SK-N-MC (cell line): ENCODE results near the gene MADD.

Experiments
- DNase-seq: peaks from one replicate; pipeline ENCODE4 v3.0.0-alpha.2; 2011; ENCODE audit warnings: low read depth, low spot score
- H3K27ac ChIP-seq: fragments of 200-600 bp; sonication (generic); 2 replicates; pipeline ENCODE4 v1.5.1; 2016; ENCODE audit warnings: mixed run types
- H3K36me3 ChIP-seq: fragments of 200-600 bp; sonication (generic); 2 replicates; pipeline ENCODE4 v1.6.1; 2017; ENCODE audit warnings: antibody characterized with exemption, low read length, mixed read lengths; ENCODE audit not compliant: insufficient read depth
- H3K4me3 ChIP-seq: fragments of 200-600 bp; sonication (generic); 2 replicates; pipeline ENCODE4 v1.5.1; 2016
- H3K9ac ChIP-seq: fragments of 200-600 bp; sonication (generic); 2 replicates; pipeline ENCODE4 v1.8.0; 2017; ENCODE audit warnings: mixed run types, mixed read lengths; ENCODE audit not compliant: insufficient read length
- H3K9me3 ChIP-seq: fragments of 200-600 bp; sonication (generic); 2 replicates; pipeline ENCODE4 v1.6.1; 2017; ENCODE audit warnings: low read depth, mild to moderate bottlenecking, antibody characterized with exemption, low read length, moderate library complexity, mixed read lengths
- EZH2 ChIP-seq: fragments of 200-600 bp; sonication (generic); IDR thresholded peaks from one replicate; pipeline ENCODE4 v1.6.1; 2017; ENCODE audit warnings: antibody characterized with exemption
- FOXP2 ChIP-seq: optimal IDR thresholded peaks from 2 replicates; pipeline ENCODE3; 2011; ENCODE audit warnings: mild to moderate bottlenecking, moderate library complexity; ENCODE audit not compliant: insufficient read depth; ENCODE audit errors: extremely low read length, control extremely low read depth
- POLR2AphosphoS5 ChIP-seq: IDR thresholded peaks from 2 replicates; pipeline ENCODE4 v1.6.1; 2012; ENCODE audit warnings: mild to moderate bottlenecking, low read depth, low read length, borderline replicate concordance

Gene MADD

DNA sequence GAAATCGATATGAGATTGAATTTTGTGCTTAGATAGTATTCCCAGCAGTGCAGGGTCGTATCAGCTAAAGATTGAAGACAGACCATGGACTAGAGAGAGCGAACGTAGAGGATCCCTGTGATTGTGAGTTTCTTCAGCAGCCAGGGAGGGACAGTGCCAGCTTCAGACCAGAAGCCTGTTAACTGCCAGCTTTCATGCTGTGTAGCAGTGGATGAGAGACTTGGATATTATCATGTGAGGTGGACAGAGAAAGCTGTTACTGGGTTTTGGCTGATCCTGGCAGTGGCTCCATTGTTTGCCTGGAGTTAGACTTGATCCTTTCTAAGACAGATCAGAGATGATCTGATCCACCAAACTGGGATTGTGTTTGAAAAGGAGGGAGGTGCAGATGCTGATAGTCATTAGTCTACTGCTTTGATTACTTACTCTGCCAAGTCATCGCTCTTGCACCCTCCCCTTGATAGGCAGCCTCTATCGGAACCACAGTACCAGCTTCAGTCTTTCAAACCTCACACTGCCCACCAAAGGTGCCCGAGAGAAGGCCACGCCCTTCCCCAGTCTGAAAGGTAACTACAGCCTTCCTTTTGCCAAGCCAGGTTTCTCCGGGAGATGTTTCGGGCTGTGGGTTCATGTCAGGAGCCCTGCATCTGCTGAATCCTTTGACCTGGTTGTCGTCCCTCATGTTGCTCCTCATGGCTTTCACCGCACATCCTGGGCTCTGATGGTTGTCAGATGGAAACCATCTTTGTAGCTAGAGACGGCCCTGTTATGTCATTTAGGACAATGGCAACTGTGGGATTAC lies 16.2 kb downstream of the MADD start:
- H3K36me3 ChIP-seq: peaks cover 80% of the 10 kb centered on the region
- no peak for DNase-seq
- H3K27ac ChIP-seq: no peak overlapping the region
- H3K9me3 ChIP-seq: no peaks in the 10 kb centered on the region
- no peak overlapping the region for H3K9ac ChIP-seq
- H3K4me3 ChIP-seq: no peak overlapping the region
- TF ChIP-seq EZH2: no peak
- TF ChIP-seq POLR2AphosphoS5: no peak
- no peak for TF ChIP-seq FOXP2

DNA sequence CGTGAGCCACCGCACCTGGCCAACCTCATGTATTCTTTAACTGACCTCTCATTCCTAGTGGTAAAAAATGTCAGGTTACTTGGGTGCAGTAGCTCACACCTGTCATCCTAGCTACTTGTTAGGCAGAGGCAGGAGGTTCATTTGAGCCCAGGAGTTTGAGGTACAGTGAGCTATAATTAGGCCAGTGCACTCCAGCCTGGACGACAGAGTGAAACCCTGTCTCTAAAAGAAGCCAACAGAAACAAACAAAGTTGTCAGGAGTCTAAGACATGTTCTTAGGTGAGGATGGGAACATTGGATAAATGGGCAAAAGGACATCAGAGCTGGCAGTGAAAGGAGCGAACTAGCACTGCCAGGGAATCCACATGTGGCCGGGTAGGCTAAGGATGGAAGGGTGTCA lies 18.1 kb downstream of the MADD start:
- no peak for DNase-seq
- TF ChIP-seq POLR2AphosphoS5 (no peak), EZH2 (no peak), FOXP2 (no peak)
- Histone ChIP-seq H3K9me3 (no peaks in the 10 kb centered on the region), H3K27ac (no peak overlapping the region), H3K4me3 (no peak overlapping the region), H3K9ac (no peak overlapping the region), H3K36me3 (peaks cover 86% of the 10 kb centered on the region)

DNA sequence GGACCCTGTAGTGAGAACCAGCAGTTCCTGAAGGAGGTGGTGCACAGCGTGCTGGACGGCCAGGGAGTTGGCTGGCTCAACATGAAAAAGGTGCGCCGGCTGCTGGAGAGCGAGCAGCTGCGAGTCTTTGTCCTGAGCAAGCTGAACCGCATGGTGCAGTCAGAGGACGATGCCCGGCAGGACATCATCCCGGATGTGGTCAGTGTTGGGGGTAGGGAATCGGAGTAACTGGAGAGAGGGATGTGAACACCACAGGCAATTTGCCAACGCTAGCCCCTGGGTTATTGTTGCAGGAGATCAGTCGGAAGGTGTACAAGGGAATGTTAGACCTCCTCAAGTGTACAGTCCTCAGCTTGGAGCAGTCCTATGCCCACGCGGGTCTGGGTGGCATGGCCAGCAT lies 19.9 kb downstream of the MADD start:
- no peak for DNase-seq
- H3K9me3 ChIP-seq: no peaks in the 10 kb centered on the region
- no peak overlapping the region for H3K27ac ChIP-seq
- H3K36me3 ChIP-seq: peaks cover 79% of the 10 kb centered on the region
- no peak overlapping the region for H3K9ac ChIP-seq
- TF ChIP-seq EZH2 (no peak), FOXP2 (no peak), POLR2AphosphoS5 (no peak)
- H3K4me3 ChIP-seq: no peak overlapping the region

DNA sequence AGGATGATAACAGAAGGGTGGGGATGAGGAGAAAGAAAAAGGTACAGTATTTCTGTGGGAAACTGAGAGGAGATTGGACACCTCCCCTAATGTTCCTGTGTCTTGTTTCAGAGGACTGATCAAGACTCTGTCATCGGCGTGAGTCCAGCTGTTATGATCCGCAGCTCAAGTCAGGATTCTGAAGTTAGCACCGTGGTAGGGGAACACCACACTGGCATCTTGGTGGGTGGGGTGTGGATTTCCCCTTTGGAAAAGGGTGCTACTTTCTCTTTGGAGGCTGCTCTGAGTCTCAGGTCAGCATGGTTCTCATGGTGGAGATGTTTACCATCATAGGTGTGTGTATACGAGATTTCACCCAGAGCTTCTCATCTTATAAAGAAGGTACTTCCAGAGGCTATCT lies 25.5 kb downstream of the MADD start:
- peaks cover 79% of the 10 kb centered on the region for H3K36me3 ChIP-seq

DNA sequence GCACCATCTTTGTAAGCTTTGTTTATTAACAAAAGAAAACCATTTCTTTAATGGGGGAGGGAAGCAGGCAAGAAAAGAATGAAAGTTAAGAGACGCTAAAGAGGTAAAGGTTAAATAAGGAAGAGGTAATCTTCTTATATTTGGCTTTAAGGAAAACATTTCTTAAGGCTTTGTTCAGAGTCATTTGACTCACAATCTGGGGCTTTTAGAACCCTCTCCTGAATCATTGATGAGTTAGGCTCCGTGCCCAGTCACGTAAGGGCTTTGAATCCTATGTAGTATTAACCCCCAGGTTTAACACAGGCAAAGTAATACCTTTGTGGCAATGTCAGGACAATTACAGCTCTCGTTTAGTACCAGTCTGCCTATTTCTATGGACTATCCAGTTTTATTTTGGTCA lies 26.1 kb downstream of the MADD start:
- H3K9me3 ChIP-seq: no peaks in the 10 kb centered on the region
- peaks cover 79% of the 10 kb centered on the region for H3K36me3 ChIP-seq
- no peak overlapping the region for H3K4me3 ChIP-seq
- no peak for DNase-seq
- H3K9ac ChIP-seq: no peak overlapping the region
- no peak overlapping the region for H3K27ac ChIP-seq
- TF ChIP-seq FOXP2 (no peak), EZH2 (no peak), POLR2AphosphoS5 (no peak)

More for the DNA sequence above, 25.5 kb downstream of the MADD start:
- H3K27ac ChIP-seq: no peak overlapping the region
- H3K9ac ChIP-seq: no peak overlapping the region
- no peak for DNase-seq
- H3K9me3 ChIP-seq: no peaks in the 10 kb centered on the region
- TF ChIP-seq POLR2AphosphoS5 (no peak), FOXP2 (no peak), EZH2 (no peak)
- H3K4me3 ChIP-seq: no peak overlapping the region

DNA sequence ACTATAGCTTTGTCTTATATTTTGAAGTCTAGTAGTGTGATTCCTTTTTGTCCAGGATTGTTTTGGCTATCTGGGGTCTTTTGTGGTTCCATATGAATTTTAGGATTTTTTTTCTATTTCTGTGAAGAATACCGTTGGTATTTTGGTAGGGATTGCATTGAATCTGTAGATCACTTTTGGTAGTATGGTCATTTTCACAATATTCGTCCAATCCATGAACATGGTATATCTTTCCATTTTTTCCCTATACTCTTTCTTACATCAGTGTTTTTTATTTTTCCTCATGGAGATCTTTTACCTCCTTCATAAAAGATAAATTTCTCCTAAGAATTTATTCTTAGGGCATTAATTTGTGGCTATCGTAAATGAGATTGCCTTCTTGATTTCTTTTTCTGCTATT lies 29.1 kb downstream of the MADD start:
- Histone ChIP-seq H3K9me3 (no peaks in the 10 kb centered on the region), H3K27ac (no peak overlapping the region), H3K9ac (no peak overlapping the region), H3K36me3 (peaks cover 84% of the 10 kb centered on the region), H3K4me3 (no peak overlapping the region)
- no peak for TF ChIP-seq POLR2AphosphoS5
- TF ChIP-seq EZH2: no peak
- no peak for TF ChIP-seq FOXP2
- no peak for DNase-seq

DNA sequence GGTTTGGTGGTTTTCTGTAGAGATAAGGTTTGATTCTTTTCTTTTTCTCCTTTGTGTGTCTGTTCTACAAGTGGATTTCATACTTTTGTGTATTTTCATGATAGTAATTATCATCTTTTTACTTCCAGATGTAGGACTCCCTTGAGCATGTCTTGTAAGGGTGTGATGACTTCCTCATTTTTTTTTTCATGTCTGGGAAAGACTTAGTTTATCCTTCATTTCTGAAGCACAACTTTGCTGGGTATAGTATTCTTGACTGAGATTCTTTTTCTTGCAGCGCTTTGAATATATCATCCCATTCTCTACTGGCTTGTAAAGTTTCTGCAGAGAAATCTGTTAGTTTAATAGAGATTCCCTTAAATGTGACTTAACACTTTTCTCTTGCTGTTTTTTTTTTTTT lies 32.9 kb downstream of the MADD start:
- H3K36me3 ChIP-seq: peaks cover 80% of the 10 kb centered on the region
- H3K27ac ChIP-seq: no peak overlapping the region
- H3K4me3 ChIP-seq: no peak overlapping the region
- H3K9me3 ChIP-seq: no peaks in the 10 kb centered on the region
- no peak for DNase-seq
- TF ChIP-seq FOXP2: no peak
- TF ChIP-seq EZH2: no peak
- TF ChIP-seq POLR2AphosphoS5: no peak
- no peak overlapping the region for H3K9ac ChIP-seq

DNA sequence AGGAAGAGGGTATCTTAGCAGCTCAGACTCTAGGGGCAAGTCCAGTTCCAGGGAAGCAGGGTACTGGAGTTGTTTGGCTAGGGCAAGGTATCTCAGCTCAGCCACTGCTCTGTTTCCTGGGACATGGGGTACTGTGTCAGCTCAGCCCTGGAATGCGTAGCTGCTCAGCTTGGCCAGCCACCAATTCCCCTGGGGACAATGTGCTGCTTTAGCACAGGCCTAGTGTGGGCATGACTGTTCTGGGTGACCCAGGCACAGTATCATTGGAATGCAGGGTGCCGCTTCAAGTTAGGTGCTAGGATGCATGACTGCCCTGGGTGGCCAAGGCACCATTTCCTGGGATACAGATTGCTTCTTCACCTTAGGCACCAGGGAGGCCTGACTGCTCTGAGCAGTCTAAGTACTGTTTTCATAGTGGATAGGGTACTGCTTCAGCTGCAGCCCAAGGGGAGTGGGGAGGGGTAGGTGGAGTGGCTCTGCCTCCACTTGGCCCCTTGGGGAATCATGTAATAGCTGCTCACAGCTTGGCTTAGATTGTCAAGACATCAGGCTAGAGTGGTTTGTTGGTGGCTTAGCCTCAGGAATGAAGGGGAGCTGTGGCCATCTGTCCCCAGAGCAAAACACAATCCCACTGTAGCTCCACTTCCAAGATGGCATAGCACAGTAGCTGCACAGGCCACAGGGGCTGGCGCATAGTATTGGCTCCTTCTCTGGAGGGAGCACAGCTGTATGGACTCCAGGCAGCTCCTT lies 36.0 kb downstream of the MADD start:
- DNase-seq: no peak
- Histone ChIP-seq H3K4me3 (no peak overlapping the region), H3K36me3 (peaks cover 78% of the 10 kb centered on the region), H3K9me3 (no peaks in the 10 kb centered on the region), H3K9ac (no peak overlapping the region), H3K27ac (no peak overlapping the region)
- TF ChIP-seq EZH2 (no peak), FOXP2 (no peak), POLR2AphosphoS5 (no peak)
